Measurements from ENCODE around the gene LMTK2. TPM values are rescaled to one million over a fixed set of nuclear protein-coding genes. Genes with fewer than 3 reads are reported as not detected.

Gene LMTK2
- polyA plus RNA-seq, 10 donors = 5.8 to 9.1 (median 7.1) TPM

DNA sequence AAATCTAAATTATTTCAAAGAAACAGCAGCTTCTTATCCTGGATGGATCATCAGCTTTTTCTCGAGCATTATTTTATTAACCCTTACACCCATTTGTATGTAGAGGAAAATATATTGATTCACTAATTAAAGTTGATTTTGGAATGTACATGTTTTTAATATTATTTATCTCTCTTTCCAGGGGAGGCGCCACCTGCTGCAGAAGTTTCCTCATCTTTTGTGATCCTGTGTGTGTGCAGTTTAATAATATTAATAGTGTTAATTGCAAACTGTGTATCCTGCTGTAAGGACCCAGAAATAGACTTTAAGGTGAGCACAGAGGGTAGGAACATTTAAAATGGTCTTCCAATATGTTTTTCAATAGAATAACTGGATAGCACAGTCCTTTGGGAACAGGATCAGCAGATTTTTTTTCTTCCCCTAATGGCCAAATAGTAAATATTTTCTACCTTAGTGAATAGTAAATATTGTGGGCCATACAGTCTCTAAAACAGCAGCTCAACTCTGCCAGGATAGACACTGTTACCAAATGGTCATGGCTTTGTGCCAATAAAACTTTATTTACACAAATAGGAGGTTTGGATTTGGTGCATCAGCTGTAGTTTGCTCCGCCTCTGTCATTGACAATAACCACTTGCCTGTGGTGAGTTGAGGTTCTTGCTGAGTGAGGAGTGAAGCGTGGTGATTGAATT is 30.6 kb downstream of the LMTK2 start:
- no peak for DNase-seq

DNA sequence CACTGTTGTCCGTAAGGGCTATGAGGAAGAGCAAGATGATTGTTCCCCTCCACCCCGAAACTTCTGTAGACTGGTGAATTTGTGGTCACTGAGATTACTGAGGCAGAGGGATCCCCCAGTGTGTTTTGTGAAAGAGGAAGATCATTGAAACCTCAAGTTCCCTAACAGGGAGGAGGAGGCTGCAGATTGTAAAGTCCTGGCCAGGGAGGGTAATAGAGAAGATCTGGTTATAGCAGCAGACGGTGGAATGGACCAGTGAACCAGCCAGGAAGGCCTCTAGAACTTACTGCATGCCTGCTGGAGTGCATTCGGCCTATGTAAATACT is 31.1 kb downstream of the LMTK2 start:
- DNase-seq = peak in 1 of 3 donors; percentile 16

DNA sequence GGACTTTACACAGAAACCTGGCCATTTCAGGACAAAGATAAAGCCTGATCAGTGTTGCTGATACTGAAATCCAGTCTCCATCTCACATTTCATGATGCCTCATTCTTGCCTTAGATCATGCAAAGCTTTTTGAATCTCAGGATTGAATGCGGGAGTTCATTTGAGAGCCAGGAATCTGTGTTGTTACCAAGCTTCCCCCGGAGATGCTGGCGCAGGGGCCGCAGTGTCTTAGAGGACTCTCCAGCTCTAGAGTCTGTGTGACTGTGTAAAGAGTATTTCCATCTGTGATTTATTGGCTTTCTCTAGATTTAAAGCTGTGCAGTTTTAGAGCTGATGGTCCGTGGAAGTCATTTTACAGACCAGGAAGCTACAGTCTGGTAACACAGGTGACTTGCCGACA is 32.0 kb downstream of the LMTK2 start:
- no peak for DNase-seq

DNA sequence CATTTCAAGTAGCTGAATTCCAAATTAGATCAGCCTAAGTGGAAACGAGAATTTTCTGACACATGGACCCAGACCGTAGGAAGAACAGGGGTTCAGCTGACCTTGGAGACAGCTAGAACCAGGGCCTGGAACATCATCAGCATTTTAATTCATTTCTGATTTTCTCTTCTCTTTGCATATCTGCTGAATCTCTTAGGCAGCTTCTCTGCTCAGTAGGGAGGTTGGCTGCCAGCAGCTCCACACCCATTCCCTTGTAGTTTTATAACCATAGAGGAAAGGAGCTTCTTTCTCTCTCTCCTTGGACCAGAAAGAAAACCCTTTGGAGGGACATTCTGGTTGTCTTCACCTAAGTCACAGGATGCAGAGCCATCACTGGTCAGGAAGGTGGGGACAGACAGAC is 36.0 kb downstream of the LMTK2 start:
- DNase-seq = no peak

DNA sequence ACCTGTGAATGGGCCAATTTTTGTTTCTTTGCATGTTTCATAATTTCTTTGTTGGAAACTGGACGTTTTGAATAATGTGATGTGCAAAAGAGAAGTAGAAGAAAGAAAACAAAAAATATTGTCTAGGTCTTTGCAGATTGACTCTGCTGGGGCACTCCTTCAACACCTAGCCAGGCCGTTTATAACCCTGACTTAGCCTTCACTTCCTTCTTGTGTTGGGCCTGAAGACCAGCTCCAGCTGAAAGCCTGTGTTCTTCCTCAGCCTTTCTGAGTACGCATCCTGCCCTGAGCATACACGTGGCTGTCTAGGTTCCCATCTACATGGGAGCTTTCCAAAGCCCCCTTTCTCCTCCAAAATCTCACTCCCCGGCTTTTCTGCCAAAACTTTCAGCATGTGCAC is 41.9 kb downstream of the LMTK2 start:
- no peak for DNase-seq

DNA sequence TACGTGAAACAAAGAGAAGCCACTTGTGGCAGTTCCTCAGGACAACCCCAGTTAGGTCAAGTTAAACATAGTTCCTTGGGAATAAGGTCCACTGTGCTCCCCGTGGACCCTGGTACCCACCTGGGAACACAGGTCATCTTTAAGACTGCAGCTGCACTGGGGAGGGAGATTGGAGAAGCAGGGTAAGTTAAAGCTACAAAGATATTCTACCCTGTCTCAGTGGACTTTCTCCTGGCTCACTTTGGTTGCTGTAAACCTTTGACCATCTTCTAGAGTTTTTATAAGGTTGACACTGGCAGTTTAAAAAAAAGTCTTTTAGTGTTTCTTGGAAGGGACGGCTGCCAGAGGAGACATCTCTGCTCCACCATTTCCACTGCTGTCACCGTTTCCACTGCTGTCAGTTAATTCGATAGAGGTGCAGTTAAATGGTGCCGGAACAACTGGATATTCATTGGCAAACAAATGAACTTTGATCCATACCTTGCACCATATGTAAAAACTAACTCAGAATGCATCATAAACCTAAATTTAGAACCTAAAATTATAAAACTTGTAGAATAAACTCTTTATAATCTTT is 42.5 kb downstream of the LMTK2 start:
- no peak for DNase-seq

DNA sequence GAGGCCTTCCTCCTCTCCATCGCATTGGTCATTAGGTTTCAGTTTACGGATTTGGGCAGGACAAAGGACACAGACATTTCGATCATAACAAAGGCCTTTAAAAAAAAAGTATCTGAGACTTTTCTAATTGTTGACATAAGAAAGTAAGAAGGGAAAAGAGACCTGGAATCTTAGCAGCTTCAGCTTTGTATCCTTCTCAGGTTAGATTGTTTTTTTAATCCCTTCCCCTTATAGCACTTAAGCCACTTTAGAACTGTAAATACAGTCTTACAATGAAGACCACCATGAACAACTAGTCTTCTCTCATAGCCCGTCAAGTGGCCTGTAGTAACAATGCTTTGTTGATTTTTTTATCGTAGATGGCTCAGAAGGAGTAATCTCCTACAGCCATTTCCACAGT is 45.2 kb downstream of the LMTK2 start:
- DNase-seq = no peak

DNA sequence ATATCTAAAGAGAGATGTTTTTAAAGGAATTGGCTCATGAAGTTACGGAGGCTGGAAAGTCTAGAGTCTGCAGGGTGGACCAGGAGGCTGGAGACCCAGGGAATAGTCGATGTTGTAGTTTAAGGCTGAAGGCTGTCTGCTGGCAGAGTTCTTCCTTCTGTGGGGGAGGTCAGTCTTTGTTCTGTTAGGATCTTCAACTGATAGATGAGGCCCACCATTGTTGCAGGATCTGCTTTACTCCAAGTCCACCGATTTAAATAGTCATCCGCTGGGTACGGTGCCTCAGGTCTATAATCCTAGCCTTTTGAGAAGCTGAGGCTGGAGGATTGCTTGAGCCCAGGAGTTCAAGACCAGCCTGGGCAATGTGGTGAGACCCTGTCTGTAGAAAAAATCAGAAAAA is 50.0 kb downstream of the LMTK2 start:
- no peak for DNase-seq

DNA sequence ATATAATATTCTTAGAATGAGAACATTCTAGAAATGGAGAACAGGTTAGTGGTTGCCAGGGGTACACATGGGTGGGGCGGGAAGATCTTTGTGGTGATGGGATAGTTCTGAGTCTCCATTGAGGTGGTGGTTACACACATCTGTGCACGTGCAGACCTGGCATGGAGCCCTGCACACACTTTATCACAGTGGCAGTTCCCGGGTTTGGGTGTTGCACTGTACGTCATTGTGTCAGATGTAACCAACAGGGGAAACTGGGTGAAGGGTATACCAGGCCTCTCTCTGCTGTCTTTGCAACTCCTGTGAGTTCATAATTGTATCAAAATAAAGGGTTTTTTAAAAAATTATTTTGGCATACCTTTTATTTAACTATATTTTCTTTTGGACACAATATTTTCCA is 51.1 kb downstream of the LMTK2 start:
- no peak for DNase-seq

DNA sequence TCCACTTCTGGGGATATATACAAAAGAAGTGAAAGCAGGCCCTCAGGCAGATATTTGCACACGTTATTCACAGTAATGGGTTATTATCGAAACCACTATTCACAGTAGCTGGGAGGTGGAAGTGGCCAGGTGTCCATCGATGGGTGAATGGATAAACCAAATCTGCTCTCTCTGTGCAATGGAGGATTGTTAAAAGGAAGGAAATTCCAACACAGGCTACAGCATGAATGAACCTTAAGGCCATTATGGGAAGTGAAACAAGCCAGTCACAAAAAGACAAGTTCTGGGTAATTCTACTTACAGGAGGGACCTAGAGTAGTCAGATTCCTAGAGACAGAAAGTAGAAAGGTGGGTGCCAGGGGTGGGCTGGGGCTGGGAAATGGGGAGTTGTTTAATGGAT is 56.1 kb downstream of the LMTK2 start:
- DNase-seq = no peak

DNA sequence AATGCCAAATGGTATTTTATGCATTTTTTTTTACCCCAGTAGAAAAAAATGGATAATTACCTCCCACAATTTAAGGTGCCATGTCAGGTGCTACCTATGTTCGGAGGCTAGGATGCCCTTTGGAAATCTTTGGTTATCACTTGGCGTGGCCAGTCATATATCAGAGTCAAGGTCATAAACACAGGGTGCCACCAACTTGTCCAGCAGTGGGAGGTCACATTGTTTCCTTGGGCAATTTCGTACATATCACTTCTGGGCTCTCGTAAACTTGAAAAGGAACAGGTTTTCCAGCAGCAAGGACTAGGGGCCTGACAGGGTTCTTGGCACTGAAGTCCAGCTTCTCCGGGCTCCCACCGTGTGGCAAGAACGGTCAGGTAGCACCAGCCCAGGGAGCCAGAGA is 56.6 kb downstream of the LMTK2 start:
- DNase-seq = no peak

DNA sequence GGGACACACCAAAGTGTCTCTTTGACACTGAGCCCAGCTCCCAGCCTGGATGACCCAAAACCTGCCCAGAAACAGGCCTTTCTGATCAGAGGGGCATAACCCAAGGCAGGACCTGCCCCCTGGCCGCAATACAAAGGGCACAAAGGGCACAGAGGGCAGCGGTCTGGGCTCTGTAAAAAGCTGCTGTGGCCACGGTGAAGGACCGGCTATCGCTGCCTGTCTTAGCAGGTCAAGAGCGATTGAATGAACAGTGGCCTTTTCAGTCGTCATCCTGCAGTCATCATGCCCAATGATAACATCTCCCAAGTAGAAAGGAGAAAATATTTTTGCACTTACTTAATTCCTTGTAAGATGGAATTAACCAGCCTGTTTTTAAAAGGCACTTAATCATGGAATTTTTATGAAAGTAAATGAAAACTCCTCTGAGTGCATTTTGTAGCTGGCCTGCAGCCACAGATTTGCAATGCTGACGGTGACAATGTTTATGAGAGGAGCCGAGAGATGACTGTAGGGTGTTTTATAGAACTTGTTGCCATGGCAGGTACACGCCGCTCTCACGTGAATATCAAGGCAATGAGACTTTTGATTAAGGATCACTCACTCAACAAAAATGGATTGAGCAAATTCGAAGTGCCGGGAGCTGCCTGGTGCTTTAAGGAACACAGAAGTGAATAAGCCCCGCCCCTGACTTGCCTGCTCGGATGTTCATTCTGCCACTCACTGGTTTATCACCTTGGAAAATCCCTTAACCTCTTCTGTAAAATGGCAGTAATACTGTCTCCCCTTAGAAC is 57.2 kb downstream of the LMTK2 start:
- no peak for DNase-seq

DNA sequence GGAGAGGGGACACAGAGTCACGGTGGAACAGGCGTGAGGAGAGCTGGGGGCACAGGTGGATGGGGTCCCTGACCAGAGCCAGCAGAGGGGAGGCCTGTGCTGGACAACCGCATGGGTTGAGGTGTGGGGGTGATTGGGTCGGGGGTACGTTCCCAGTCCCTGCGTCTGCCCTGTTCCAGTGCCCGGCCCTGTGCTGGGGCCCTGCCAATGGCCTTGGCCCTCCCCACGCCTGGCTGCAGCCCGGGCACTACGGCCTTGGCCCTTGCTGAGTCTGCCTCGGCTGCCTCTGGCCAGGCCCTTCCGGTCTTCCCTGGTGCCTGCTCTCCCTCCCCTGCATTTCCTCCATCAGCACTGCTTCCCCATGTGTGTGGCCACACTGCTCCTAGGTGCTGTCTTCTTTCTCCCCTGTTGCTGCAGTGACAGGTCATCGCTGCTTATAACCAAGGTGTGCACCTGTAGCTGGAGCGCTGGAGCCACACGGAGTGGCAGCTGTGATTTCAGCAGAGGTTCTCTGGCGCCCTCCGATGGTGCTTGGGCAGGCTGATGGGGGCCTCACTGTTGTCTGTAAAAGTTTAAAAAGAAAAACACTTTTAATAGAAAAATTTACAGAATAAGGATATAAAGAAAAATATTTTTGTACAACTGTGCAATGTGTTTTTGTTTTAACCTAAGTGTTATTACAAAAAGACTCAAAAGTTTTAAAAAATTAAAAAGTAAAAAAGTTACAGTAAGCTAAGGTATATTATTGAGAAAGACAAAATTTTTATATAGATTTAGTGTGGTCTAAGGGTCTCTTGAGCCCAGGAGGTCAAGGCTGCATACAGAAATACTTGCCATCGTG is 59.4 kb downstream of the LMTK2 start:
- peak in 1 of 3 donors; percentile 20 for DNase-seq

DNA sequence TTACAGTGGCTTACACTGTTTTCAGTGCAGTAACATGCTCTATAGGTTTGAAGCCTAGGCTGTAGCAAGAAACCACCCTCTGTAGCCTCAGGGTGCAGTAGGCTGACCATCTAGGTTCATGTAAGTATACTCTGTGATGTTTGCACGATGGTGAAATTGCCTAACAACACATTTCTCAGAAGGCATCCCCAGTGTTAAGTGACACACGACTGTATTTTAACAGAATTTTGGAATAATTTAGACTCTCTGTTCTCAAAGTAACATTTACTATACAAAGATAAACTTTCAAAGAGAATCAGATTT is 60.0 kb downstream of the LMTK2 start:
- no peak for DNase-seq

DNA sequence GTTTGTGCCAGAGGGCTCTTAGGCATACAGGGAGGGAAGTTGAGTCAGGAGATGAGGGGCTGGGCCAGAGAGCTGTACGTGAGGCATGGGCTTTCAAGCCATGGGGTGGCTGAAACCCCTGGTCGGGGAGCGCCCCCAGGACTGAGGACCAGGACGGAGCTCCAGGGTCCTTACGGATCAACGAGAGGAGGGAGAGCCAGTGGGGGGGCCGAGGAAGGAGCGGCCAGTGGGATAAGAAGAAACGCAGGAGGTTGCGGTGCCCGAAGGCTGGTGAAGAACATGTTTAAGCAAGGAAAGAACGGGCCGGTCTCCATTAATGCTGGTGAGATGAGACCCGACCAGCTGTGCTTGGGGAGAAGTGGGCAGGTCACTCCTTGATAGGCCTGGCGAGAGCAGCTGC is 61.0 kb downstream of the LMTK2 start:
- no peak for DNase-seq

DNA sequence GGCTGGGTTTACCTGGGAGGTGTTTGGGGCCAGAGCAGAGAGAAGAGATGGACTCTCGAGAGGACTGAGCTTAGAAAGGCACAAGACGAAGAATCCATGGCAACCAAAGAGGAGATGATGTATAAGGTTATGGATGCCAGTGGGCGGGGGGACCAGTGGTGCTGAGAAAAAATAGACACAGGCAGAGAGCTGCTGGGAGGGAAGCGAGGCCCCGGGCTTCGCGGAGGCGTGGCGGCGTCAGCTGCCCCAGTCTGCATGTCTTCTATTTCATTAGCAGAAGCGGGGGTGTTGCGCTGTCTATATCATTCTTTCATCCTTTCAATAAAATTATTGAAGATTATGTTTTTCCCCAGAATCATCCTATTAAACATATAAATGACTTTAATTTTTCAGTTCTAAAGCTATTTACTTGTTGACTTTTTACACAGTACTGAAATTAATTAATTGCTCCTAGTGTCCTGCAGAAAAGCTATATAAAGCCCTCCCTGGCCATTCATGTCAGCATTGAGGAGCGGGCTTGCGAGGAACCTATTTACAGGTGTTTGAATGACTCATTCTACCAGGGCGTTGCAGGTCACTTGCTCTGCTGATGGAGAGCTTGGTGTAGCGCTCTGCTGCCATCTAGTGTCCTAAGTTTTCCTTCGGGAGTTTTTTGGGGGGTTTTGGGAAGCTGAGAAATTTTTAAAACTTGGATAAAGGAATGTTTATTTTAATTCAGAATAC is 61.7 kb downstream of the LMTK2 start:
- peak; percentile 21 to 58 (median 54) for DNase-seq

DNA sequence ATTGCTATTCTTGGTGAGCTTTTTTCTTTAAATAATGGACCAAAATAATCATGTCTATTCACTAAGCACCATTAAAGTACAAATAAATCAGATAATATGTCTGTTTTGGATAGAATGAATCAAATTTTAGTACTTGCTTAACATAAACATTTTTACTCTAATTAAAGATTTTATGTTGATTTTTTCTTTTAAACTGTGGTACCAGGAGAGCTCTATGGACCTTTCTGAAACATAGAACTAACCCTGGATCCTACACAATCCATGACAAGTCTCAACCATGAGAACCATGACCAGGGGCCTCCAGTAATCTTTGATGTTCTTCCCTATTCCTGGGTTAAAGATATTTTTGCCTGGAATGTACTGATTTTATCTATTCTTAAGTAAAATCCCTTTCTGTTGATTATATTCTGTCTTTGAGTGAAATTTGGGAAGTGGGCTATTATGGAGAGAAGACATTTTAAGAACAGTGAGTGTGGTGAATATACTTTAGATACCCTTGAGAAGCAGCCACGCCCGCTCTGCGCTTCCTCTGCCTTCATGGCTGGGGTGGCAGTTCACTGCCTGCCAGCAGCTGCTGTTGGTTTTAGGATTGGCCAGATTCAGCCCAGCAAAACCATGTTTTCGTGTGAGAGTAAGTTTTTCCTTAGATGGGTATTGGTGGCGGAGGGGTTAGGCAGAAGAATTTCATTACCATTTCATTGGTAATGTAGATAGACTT is 62.4 kb downstream of the LMTK2 start:
- DNase-seq = no peak

DNA sequence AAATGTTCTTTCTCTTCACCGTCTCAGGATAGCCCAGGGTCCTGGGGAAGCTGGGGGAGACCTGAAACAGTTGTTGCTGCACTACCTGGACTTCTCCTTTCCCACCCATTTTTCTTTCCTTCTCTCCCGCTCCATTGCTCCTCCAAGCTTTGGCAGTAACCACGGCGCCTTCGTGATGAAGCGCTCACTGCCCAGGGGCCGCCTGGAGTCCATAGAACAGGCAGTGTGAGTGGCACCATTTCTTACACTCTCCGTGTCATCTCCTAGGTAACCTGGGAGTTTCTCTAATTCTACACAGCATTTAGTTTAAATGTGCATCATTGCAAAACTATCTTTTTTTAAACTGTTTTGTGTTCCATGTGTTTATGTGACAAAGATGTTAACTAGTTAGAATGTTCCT is 64.3 kb downstream of the LMTK2 start:
- no peak for DNase-seq

DNA sequence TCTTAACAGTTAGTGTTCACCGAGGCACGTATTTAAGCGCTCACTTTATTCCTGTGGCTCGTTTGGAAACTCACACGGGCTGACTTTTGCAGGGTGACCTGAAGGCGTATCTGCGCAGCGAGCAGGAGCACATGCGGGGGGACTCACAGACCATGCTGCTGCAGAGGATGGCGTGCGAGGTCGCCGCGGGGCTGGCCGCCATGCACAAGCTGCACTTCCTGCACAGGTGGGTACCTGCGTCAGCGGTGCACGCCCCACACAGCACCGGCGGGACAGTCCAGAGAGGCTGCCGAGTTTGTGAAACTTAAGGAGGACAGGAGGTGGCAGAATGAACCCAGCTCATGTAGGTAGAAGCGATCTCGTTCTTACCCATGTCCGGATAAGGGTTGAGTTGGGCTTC is 64.8 kb downstream of the LMTK2 start:
- DNase-seq = no peak

DNA sequence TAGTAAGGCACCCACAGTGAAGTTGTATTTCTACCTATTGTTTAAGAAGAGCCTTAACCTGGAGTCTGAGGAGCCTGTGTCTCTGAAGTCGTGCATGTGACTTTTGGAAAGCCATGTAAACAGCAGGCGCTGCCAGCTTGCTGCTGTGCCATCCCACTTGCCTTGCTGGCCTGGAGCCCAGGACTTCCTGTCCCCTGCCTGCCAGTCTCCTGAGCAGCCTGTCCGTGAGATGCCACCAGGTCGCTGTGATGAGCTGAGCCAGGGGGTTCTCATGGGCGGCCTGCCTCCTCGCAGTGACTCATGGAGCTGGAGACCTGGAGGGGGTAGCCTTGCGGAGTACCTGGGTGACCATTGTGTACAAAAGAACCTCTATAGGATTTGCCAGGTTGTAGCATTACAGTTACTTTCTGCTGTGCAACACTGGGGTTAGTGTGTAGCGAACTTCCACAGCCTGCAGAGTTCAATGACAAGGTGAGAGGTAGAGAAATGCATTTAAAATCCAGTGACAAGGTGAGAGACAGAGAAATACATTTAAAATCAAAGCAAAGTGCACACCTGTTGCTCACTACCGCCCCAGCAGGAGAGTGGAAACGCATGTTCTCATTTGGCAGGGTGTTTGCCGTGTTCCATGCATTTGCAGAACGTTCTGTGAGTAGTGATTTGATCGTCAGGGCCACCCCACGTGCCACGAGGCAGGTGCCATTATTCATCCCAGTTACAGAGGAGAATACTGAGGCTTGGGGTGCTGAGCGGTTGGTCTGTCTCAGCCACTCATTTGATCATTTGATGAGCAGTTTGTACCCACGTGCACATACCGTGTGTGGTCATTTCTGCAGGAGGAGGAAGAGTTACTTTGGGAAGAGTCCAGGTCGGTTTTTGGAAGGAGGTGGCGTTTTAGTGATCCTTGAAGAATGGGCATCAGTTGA is 67.9 kb downstream of the LMTK2 start:
- DNase-seq = no peak

All from muscle of back (tissue), 11 donors.